ENCODE results near the gene MCTP1.

Gene MCTP1

GRCh38 chr5:94992325-94992724 lies 292.6 kb downstream of the MCTP1 start:
- H3K27ac Mint-ChIP-seq = no peak overlapping the region
- TF ChIP-seq, protein P1, sequence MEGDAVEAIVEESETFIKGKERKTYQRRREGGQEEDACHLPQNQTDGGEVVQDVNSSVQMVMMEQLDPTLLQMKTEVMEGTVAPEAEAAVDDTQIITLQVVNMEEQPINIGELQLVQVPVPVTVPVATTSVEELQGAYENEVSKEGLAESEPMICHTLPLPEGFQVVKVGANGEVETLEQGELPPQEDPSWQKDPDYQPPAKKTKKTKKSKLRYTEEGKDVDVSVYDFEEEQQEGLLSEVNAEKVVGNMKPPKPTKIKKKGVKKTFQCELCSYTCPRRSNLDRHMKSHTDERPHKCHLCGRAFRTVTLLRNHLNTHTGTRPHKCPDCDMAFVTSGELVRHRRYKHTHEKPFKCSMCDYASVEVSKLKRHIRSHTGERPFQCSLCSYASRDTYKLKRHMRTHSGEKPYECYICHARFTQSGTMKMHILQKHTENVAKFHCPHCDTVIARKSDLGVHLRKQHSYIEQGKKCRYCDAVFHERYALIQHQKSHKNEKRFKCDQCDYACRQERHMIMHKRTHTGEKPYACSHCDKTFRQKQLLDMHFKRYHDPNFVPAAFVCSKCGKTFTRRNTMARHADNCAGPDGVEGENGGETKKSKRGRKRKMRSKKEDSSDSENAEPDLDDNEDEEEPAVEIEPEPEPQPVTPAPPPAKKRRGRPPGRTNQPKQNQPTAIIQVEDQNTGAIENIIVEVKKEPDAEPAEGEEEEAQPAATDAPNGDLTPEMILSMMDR (IDR thresholded peaks at IDR 0.05; ENCODE audit: unreplicated experiment in 3 of 3) = no peak
- no peaks in the 10 kb centered on the region for H3K36me3 Mint-ChIP-seq (ENCODE audit: low read depth)
- H3K9me3 Mint-ChIP-seq = no peaks in the 10 kb centered on the region
- H3K27me3 Mint-ChIP-seq (ENCODE audit: low read depth) = no peaks in the 10 kb centered on the region
- no peak overlapping the region for H3K4me3 Mint-ChIP-seq
- no peaks in the 10 kb centered on the region for H3K4me1 Mint-ChIP-seq

DNA sequence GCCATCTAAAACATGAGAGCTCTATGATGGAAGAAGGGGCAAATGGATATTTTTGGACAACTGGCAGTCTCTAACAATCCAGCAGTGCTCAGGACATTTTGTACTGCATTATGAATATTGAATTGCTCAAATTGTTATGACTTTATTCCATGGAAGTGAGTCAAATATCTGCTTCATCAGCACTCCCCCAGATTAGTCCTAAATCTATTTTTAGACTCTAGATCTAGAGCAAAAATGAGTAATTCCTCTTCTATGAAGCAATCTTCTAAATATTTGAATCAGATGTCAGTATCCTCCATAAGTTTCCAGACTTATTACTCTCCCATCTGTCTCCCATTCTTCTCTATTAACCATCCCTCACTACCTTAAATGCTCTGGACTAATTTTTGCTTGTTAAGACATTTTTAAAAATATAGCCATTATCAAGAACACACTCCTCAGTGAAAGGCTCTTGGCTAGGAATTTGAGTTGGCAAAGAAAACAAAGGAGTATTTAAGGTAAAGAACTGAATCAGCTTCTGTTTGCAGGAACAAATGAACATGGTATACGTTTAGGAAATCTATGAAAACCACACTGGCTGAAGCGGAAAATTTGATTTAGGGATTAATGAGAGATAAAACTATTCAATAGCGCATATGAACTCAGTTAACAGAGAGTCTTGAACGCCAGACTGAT lies 300.9 kb downstream of the MCTP1 start:
- H3K36me3 Mint-ChIP-seq (ENCODE audit: low read depth) = no peaks in the 10 kb centered on the region
- no peaks in the 10 kb centered on the region for H3K27me3 Mint-ChIP-seq (ENCODE audit: low read depth)
- H3K27ac Mint-ChIP-seq = no peak overlapping the region
- TF ChIP-seq, protein P1 (IDR thresholded peaks at IDR 0.05; ENCODE audit: unreplicated experiment in 3 of 3) = no peak
- no peaks in the 10 kb centered on the region for H3K9me3 Mint-ChIP-seq
- H3K4me1 Mint-ChIP-seq = no peaks in the 10 kb centered on the region
- no peak overlapping the region for H3K4me3 Mint-ChIP-seq

- TF ChIP-seq, protein P1 (IDR thresholded peaks at IDR 0.05; ENCODE audit: unreplicated experiment in 3 of 3) = no peak
- no peaks in the 10 kb centered on the region for H3K36me3 Mint-ChIP-seq (ENCODE audit: low read depth)
- no peaks in the 10 kb centered on the region for H3K4me1 Mint-ChIP-seq
- no peak overlapping the region for H3K27ac Mint-ChIP-seq
- H3K27me3 Mint-ChIP-seq (ENCODE audit: low read depth) = no peaks in the 10 kb centered on the region
- peaks cover 15% of the 10 kb centered on the region for H3K9me3 Mint-ChIP-seq
- no peak overlapping the region for H3K4me3 Mint-ChIP-seq
These were observed 307.5 kb downstream of the MCTP1 start for GRCh38 chr5:94977437-94977836.

GRCh38 chr5:94976853-94977252 lies 308.0 kb downstream of the MCTP1 start:
- TF ChIP-seq, protein P1 (IDR thresholded peaks at IDR 0.05; ENCODE audit: unreplicated experiment in 3 of 3) = no peak
- H3K36me3 Mint-ChIP-seq (ENCODE audit: low read depth) = no peaks in the 10 kb centered on the region
- no peaks in the 10 kb centered on the region for H3K27me3 Mint-ChIP-seq (ENCODE audit: low read depth)
- no peak overlapping the region for H3K4me3 Mint-ChIP-seq
- H3K9me3 Mint-ChIP-seq = peaks cover 15% of the 10 kb centered on the region
- no peak overlapping the region for H3K27ac Mint-ChIP-seq
- H3K4me1 Mint-ChIP-seq = no peaks in the 10 kb centered on the region

DNA sequence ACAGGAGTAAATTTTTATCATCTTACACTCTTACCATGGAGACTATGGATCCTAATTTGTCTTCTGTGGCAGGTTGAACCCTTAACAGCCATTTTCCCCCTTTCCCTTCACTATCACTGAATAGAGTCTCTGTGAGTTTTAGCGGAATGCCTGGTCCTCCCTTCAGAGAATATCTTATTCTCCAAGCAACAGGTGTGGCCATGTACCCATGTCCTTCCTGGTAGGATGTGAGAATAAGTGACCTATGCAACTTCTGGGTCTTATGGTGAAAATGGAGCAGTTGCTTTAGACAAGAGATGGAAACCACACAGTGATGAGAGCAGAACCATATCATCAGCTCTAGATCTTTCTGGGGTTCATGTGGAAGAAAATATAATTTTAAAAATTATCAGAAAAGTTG lies 312.6 kb downstream of the MCTP1 start:
- Mint-ChIP-seq H3K9me3 (peaks cover 8% of the 10 kb centered on the region), H3K4me1 (peaks cover 3% of the 10 kb centered on the region)

More for the DNA sequence above, 312.6 kb downstream of the MCTP1 start:
- H3K27ac Mint-ChIP-seq = no peak overlapping the region
- H3K27me3 Mint-ChIP-seq (ENCODE audit: low read depth) = no peaks in the 10 kb centered on the region
- TF ChIP-seq, protein P1 (IDR thresholded peaks at IDR 0.05; ENCODE audit: unreplicated experiment in 3 of 3) = no peak
- H3K36me3 Mint-ChIP-seq (ENCODE audit: low read depth) = no peaks in the 10 kb centered on the region
- H3K4me3 Mint-ChIP-seq = no peak overlapping the region
